ENCODE results near the gene LRRC75A. TPM values are rescaled to one million over a fixed set of nuclear protein-coding genes. Genes with fewer than 3 reads are reported as not detected.

LRRC75A gene
- total RNA-seq, 4 donors from 2014 or later: 0.11 to 0.38 TPM; not detected in 2

DNA sequence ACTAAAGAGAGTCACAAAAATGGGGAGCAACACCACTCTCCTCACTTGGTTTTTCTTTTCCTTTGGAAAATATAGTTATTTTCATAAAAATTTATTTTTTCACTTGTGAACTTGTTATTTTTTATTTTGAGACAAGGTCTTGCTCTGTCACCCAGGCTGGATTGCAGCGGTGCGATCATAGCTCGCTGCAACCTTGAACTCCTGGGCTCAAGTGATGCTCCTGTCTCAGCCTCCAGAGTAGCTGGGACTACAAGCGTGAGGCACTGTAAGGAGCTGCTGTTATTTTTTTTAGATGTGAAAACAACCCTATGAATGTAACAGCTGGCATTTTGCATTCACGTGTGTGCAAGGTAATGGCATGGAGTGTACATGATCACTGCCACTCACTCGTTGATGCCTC, 24.9 kb downstream of the LRRC75A start:
- H3K36me3 ChIP-seq: no peaks in the 10 kb centered on the region
- H3K27me3 ChIP-seq: no peaks in the 10 kb centered on the region
- H3K4me1 ChIP-seq: peaks cover 0 to 40% (median 5%) of the 10 kb centered on the region in 3 donors
- H3K27ac ChIP-seq: no peak overlapping the region
- WGBS, 2 donors: 96 to 97% methylated on average over 4 to 6 of the region's 6 CpGs
- TF ChIP-seq, protein P1, sequence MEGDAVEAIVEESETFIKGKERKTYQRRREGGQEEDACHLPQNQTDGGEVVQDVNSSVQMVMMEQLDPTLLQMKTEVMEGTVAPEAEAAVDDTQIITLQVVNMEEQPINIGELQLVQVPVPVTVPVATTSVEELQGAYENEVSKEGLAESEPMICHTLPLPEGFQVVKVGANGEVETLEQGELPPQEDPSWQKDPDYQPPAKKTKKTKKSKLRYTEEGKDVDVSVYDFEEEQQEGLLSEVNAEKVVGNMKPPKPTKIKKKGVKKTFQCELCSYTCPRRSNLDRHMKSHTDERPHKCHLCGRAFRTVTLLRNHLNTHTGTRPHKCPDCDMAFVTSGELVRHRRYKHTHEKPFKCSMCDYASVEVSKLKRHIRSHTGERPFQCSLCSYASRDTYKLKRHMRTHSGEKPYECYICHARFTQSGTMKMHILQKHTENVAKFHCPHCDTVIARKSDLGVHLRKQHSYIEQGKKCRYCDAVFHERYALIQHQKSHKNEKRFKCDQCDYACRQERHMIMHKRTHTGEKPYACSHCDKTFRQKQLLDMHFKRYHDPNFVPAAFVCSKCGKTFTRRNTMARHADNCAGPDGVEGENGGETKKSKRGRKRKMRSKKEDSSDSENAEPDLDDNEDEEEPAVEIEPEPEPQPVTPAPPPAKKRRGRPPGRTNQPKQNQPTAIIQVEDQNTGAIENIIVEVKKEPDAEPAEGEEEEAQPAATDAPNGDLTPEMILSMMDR (IDR thresholded peaks at IDR 0.05): no peak
- H3K9me3 ChIP-seq: no peaks in the 10 kb centered on the region
- no peak overlapping the region for H3K4me3 ChIP-seq
- no peak for DNase-seq
- intact Hi-C loops (cut with DNase I): no loop called here

DNA sequence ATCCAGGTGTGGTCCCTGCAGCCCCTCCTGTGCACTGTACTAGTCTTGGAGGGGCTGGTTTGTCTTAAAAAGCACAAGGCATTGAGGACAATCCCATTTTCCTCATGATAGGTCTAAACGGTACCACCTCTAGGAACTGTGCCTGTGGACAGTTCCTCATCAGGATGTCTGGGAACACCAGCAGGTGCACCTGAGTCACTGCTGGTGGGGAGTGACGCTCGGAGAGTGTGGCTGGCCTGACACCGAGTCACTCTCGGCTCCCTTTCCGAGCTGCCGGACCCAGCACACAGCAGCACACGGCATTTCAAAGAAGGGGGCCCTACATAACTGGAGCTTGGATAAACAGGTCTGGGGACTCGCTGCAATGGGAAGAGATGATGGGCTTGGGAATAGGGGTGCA, 25.6 kb downstream of the LRRC75A start:
- TF ChIP-seq, protein P1 (IDR thresholded peaks at IDR 0.05): no peak
- TF ChIP-seq POLR2A (IDR thresholded peaks at IDR 0.05): no peak
- Histone ChIP-seq H3K9me3 (no peaks in the 10 kb centered on the region), H3K27ac (no peak overlapping the region), H3K4me1 (peaks cover 0 to 40% (median 5%) of the 10 kb centered on the region in 3 donors), H3K4me3 (no peak overlapping the region), H3K36me3 (no peaks in the 10 kb centered on the region), H3K27me3 (no peaks in the 10 kb centered on the region)
- DNase-seq: no peak
- WGBS, 2 donors: 60 to 86% methylated on average over 1 to 8 of the region's 9 CpGs
- intact Hi-C loops (cut with DNase I): no loop called here

DNA sequence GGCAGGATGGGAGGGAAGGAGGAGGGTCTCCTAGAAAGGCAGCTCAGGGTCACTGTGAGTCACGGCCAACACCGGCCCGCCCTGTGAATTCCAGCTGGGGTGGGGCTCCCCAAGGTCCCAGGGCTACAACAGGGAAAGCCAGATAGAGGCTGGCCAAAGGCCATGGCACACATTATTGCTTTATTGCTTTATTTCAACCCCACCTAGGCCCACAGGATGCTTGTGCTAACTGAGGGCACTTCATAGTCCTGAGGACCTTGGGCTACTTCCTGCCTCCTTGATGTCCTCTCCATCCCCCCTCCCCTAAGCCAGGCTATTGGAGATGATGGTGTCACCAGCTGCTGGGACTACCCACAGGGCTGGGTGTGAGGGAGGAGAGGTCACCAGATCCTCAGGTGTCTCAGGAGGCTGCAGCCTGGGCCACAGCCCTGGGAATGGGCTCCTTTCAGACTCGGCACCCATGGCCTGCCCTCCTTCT, 26.1 kb downstream of the LRRC75A start:
- DNase-seq: no peak
- intact Hi-C loops (cut with DNase I): no loop called here
- no peak overlapping the region for H3K4me3 ChIP-seq
- 58 to 88% methylated on average over 3 to 4 of the region's 4 CpGs for WGBS, 2 donors
- H3K36me3 ChIP-seq: no peaks in the 10 kb centered on the region
- no peaks in the 10 kb centered on the region for H3K9me3 ChIP-seq
- no peak overlapping the region for H3K27ac ChIP-seq
- TF ChIP-seq, protein P1 (IDR thresholded peaks at IDR 0.05): no peak
- no peak for TF ChIP-seq POLR2A (IDR thresholded peaks at IDR 0.05)
- peaks cover 0 to 40% (median 5%) of the 10 kb centered on the region in 3 donors for H3K4me1 ChIP-seq
- no peaks in the 10 kb centered on the region for H3K27me3 ChIP-seq

DNA sequence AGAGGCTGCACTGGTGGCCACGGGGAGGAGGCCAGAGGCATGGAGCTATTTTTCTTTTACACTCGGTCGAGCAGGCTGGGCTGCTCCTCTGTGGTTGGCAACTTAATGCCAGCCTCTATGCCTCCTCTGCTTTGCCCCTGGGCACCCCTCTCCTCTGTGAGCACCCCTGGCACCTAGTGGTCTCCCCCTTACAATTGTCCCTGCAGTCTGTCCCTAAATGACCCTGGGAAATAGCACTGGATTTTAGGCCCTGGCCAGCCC, 27.0 kb downstream of the LRRC75A start:
- TF ChIP-seq, protein P1 (IDR thresholded peaks at IDR 0.05): no peak
- no peak for TF ChIP-seq POLR2A (IDR thresholded peaks at IDR 0.05)
- peaks cover 0 to 33% (median 5%) of the 10 kb centered on the region in 3 donors for H3K4me1 ChIP-seq
- H3K9me3 ChIP-seq: no peaks in the 10 kb centered on the region
- intact Hi-C loops (cut with DNase I): no loop called here
- H3K4me3 ChIP-seq: no peak overlapping the region
- H3K36me3 ChIP-seq: no peaks in the 10 kb centered on the region
- no peak for DNase-seq
- no peaks in the 10 kb centered on the region for H3K27me3 ChIP-seq
- 88 to 89% methylated on average over 2 to 3 of the region's 3 CpGs for WGBS, 2 donors
- no peak overlapping the region for H3K27ac ChIP-seq

DNA sequence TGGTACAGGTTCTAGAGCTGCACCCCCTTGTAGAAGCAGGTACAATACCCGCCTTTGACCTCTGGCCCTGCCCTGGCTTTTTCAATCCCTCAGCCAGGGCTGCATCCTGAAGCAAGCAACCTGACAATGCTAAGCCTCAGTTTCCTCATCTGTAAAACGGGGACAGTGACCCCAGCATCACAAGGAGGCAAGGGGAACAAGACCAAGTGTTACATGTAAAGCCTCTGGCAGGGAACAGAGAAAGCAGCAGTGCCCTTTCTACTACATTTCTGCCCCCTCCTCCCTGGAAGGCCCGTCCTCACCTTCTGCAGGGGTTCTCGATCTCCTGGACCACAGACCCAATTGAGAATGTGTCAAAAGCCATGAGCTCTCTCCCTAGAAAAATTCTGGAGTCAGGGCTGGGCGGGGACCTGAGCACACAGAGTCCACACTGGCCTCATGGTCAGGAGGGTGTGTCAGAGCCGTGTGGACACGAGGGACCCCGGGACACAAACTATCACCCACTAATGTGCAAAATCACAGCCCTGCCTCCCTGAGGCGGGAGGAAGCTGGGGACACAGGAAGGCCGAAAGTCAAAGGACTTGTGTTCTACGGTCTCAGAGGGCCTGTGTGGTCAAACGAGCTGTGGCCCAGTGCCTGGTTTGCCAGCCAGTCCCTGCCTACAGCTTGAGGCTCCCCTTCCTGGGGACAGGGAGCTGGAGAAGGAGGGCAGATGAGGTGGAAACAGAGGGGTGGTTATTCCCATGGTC, 27.5 kb downstream of the LRRC75A start:
- 64 to 80% methylated on average over 5 to 8 of the region's 12 CpGs for WGBS, 2 donors
- H3K27ac ChIP-seq: no peak overlapping the region
- H3K36me3 ChIP-seq: no peaks in the 10 kb centered on the region
- intact Hi-C loops (cut with DNase I): no loop called here
- no peaks in the 10 kb centered on the region for H3K9me3 ChIP-seq
- no peaks in the 10 kb centered on the region for H3K27me3 ChIP-seq
- peaks cover 0 to 29% (median 5%) of the 10 kb centered on the region in 3 donors for H3K4me1 ChIP-seq
- TF ChIP-seq POLR2A (IDR thresholded peaks at IDR 0.05): no peak
- TF ChIP-seq, protein P1 (IDR thresholded peaks at IDR 0.05): no peak
- no peak for DNase-seq
- no peak overlapping the region for H3K4me3 ChIP-seq
